HuH-7.5 (cell line): ENCODE results near the gene SLC12A6.
A peak's percentile ranks its signal among the peaks of the same experiment; 100 is the strongest.

ENCODE experiments used
- DNase-seq: peaks from one replicate; pipeline ENCODE4 v3.0.0; 2011; ENCODE audit warnings: low spot score

Gene SLC12A6

GRCh38 chr15:34330279-34330678, 7.3 kb downstream of the SLC12A6 start:
- no peak for DNase-seq

GRCh38 chr15:34329006-34329405, 8.6 kb downstream of the SLC12A6 start:
- no peak for DNase-seq

DNA sequence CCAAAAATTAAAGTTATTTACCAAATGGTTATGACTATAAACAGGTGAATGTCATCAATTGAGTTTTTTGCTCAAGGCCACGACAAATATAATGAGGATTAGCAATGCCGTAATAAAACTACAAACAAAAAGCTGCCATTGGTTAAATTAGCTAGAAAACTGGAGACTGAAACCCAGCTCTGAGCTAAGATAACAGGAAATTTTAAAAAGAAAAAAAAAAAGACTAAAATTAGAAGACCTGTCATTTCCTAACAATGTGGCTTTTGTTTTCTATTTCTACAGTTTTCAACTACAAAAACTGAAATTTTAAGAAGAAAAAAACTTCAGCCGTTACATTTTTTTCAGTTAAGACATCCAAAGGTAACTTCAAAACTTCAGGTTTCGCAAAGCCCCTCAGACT, 9.7 kb downstream of the SLC12A6 start:
- DNase-seq, result no peak

DNA sequence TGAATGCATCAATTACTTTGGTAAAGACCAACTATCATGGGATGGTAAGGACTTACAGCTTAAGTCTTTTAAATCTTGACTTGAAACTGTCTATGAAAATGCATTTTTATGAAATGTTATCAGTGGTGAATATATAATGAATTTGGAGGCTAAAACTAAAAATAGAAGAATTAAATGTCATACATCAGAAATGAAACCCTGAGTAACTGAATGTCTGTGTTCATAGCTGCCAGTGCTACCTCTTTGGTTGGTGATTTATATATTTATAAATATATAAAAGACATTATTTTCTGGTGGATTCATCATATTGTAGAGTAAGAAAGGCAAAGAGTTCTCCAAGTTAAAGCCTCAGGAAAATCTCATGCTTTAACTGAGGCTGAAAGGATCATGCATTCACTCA, 12.2 kb downstream of the SLC12A6 start:
- DNase-seq, result no peak

DNA sequence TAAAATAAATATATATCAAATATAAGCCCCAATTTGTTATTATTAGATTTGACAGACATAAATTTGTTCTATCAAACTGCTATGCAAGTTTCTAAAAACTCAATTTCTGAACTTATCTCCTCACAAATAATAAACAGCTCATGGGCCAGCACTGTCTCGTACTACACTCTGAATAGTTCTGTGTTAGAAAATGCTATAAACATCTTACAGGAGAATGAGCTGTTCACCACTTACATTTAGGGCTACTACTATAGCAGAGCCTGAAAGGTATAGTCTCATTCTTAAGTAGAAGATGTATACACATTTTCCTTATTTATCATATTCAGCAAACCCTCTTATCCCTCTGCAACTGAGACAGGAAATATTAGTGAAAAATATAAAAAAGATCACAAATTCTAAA, 12.6 kb downstream of the SLC12A6 start:
- DNase-seq, result no peak

DNA sequence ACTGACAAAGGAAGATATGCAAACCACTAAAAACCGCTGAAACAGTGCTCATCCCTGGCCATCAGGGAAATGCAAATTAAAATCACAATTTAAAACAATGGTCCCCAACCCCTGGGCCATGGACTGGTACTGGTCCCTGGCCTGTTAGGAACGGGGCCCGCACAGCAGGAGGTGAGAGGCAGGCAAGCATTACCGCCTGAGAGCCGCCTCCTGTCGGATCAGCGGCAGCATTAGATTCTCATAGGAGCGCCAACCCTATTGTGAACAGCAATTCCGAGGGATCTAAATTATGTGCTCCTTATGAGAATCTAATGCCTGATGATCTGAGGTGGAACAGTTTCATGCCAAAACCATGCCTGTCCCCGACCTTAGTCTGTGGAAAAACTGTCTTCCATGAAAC, 14.4 kb downstream of the SLC12A6 start:
- DNase-seq, result no peak

DNA sequence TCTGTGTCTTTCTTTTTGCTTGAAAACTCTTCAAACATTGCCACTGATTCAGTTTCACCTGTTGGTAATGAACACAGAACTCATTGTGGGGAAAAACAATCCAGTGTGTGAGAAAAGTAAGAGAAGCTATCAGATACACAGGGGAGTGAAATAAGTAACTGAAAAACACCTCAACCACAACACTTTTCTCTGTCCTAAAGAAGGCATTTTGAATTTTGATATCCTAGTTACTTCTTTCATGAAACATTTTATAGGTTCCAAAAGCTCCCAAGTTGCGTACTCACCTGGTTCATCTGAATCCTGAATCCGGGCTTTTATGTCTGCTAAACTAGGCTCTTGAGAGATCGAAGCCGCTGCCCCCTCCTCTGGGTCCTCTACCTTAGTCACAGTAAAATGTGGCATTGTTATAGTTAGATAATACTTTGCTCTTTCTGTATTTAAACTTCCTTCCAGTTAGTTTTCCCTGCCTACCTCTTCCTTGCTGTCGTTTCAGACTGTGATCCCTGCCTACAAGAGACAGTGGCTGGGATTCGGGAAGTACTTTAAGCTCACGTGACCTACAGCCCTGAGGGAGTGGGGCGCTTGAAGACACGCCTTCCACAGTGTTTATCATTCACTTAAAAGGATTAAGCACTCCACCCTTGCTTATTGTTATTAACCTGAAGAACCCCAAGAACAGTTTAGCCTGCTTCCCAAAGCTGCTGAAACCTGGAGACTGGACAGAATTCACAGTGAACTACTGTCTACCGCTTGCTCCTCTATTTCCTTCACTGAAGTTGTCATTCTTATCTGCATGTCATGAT, 19.1 kb downstream of the SLC12A6 start:
- peak; percentile 18 for DNase-seq

GRCh38 chr15:34314491-34315490, 22.8 kb downstream of the SLC12A6 start:
- DNase-seq, result no peak

GRCh38 chr15:34311563-34311962, 26.0 kb downstream of the SLC12A6 start:
- no peak for DNase-seq

GRCh38 chr15:34304613-34305012, 33.0 kb downstream of the SLC12A6 start:
- DNase-seq, result no peak

GRCh38 chr15:34301058-34301457, 36.5 kb downstream of the SLC12A6 start:
- no peak for DNase-seq

DNA sequence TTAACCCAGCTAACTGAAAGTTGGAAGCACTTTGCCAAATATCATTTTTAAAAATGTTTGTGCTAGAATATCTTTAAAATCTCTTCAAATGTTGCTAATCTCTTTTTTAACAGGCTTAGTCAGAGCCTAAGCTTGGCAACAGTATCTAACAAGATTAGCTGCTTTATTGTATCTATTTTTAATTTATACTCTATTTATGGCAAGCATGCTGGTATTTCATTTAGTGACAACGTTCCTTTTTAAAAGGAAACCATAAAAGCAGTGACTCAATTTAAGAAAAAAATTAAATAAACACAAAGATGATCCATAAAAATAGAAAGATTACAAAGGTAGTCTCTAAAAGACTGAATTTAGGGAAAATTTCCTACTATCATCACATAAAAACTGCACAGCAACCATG, 40.5 kb downstream of the SLC12A6 start:
- no peak for DNase-seq

- no peak for DNase-seq
Measured at GRCh38 chr15:34292621-34293020, 45.0 kb downstream of the SLC12A6 start.

GRCh38 chr15:34284937-34285336, 52.6 kb downstream of the SLC12A6 start:
- no peak for DNase-seq

DNA sequence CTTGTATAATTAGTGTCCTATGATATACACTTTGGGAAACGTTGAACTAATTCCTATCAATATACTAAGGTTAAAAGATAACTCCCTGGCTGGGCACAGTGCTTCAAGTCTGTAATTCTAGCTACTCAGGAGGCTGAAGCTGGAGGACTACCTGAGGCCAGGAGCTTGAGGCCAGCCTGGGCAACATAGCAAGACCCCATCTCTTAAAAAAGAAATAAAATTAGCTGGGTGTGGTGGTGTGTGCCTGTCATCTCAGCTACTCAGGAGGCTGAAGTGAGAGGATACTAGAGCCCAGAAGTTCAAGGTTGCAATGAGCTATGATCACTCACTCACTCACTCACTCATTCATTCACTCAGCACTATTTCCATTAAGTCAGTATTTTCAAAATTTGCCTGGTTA, 55.2 kb downstream of the SLC12A6 start:
- no peak for DNase-seq

DNA sequence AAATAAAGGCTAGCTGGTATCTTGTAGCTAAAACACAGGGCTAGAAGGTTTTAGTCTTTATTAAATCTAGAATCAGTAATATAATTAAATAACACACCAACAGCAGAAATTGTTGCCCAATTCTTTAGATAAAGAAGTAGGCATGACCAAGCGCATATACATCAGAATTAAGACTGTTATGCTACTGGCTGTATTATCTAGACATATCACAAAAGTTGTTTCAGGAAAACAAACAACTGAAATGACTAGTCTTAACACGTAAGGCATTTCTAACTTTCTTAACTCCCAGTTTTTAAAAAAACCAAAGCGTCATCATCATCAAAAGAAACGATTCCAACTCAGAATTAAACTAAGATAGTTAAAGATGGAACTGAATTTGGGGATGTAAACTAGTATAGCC, 57.4 kb downstream of the SLC12A6 start:
- no peak for DNase-seq

DNA sequence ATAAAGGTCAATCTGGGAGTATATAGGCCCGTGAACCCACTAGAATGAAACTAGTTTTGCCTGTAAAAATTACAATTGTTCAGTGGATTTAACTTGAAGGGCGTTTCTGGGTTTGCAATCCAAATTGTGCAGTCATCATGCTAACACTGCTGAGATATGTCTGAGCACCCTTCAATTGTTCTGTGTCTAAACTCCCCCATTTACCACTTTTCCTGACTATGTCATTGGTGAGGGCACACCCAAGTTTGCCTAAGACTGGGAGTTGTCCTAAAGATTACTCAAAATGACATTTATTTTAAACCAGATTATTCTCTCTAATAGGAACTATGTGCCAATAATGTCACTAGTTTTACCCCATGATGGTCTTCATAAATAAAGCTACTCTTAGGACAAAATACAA, 58.2 kb downstream of the SLC12A6 start:
- DNase-seq, result no peak

DNA sequence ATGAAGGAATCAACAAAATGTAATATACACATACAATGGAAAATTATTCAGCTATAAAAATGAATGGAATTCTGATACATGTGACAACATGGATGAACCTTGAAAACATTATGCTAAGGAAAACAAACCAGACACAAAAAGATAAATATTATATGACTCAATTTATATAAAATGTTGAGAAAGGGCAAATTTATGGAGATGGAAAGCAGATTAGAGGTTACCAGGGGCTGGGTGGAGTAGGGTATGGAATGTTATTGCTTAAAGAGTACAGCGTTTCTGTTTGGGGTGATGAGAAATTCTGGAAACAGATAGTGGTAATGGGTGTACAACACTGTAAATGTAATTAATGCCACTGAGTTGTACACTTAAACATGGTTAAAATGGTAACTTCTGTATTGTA, 61.9 kb downstream of the SLC12A6 start:
- DNase-seq, result no peak

DNA sequence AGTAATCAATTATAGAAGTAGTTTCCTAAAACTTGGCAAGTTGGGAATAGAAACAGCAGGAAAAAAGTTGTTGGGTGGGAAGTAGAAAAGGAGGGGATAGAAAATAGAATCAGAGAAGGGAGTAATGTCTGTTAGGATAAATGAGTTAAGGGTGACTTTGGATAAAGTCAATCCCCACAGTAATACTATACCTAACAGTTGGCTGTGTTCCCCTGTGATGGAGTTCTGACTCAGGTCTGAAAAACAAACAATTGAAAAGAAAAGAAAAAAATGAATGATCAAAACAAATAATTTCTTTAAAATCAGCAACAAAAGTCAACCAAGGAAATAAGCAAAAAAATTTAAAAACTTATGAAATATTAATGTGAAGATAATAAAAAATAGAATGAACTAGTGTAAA, 62.4 kb downstream of the SLC12A6 start:
- no peak for DNase-seq

GRCh38 chr15:34271493-34271892, 66.1 kb downstream of the SLC12A6 start:
- no peak for DNase-seq

- DNase-seq, result no peak
Measured at GRCh38 chr15:34266751-34267150, 70.8 kb downstream of the SLC12A6 start.

DNA sequence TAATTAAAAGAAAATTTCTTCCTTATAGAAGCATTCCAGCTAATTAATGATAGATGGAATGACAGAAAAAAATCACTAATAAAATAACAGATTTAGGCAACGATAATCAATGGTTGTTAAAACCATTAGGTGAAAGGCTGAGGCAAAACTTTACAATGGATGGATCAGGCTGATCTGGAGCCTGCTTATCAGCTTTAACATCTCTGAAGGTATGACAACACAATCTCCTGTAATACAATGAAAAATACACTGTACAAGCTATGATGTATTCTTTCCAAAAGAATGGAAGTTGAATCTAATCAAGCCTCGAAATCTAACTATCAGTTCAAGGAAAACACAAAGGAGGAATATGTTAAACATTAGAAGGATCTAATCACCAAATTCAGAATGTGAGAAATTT, 73.5 kb downstream of the SLC12A6 start:
- DNase-seq, result no peak

GRCh38 chr15:34262362-34262761, 75.2 kb downstream of the SLC12A6 start:
- no peak for DNase-seq
